ENCODE data around the gene FRMD4A.

The FRMD4A gene

GRCh38 chr10:14181567-14181936 lies 149.2 kb downstream of the FRMD4A start:
- DNase-seq: no peak

- DNase-seq: no peak
Observed at GRCh38 chr10:14180911-14181566, 149.7 kb downstream of the FRMD4A start.

DNA sequence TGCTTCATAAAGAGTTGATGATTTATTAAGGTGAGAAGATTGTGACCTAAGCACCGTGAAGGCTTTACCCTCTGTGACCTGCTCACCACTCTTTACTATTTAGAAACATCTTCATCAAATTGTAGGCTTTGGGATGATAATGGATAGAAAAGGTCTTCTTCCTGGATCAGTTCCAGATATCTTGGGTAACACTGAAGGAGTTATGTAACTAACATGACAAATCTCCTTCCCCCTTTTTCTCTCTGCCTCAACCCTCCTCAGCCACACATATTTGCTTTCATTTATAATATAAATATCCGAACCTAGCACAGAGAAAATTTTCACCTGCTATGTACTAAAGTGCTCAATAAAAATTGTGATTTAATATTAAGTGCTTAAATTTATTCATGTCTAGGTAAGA lies 151.5 kb downstream of the FRMD4A start:
- DNase-seq: no peak

GRCh38 chr10:14173706-14174594 lies 156.8 kb downstream of the FRMD4A start:
- peak; percentile 78 for DNase-seq

DNA sequence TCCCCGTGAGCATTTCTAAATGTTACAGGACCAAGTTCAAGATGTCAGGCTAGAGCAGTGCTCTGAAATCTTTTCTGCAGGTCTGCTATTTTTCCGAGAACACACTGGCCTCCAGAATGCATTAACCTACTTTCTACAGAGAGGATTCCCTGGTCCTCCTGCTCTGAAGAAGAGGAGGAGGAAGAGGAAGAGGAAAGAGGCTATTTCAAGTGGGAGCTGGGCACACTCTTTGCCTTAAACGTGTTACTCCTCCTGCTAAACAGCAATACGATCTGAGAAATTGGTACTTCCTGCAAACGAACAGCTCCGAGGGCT lies 157.4 kb downstream of the FRMD4A start:
- DNase-seq: no peak

- DNase-seq: no peak
Observed at GRCh38 chr10:14172336-14172950, 158.3 kb downstream of the FRMD4A start.

- DNase-seq: no peak
Observed at GRCh38 chr10:14171336-14171735, 159.4 kb downstream of the FRMD4A start.

GRCh38 chr10:14163377-14164086 lies 167.2 kb downstream of the FRMD4A start:
- DNase-seq: no peak

DNA sequence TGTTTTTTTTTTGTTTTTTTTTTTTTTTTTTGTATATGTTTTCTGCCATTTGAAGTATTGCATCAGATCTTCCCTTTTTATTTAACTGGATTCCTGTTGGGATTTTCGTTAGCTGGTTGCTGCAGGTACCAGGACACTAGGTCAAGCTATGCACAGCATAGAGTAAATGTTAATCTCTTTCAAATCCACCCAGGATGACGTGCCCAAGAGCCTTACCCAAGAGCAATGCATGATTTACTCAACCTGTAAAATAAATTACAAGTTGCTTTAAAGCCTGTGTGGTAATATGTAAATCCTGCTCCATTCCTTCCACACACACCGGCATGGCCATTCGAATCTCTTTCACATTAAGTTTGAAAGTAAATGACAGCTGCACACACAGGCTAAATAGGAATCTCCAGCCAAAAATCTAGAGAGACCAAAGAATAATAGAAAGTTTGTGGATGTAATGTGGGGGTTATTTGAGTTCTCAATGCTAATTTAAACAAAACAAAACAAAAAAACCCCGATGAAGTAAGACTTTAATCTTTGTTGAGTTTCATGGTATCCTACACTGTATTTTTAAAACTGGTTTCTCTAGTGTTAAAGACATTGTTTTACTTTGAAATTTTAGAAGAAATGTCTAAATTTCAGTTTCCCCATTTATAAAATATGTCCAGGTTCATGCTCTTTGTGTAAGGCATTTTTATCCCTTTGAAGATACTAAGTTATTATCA lies 167.9 kb downstream of the FRMD4A start:
- DNase-seq: no peak

- no peak for DNase-seq
Observed at GRCh38 chr10:14162061-14162460, 168.7 kb downstream of the FRMD4A start.

DNA sequence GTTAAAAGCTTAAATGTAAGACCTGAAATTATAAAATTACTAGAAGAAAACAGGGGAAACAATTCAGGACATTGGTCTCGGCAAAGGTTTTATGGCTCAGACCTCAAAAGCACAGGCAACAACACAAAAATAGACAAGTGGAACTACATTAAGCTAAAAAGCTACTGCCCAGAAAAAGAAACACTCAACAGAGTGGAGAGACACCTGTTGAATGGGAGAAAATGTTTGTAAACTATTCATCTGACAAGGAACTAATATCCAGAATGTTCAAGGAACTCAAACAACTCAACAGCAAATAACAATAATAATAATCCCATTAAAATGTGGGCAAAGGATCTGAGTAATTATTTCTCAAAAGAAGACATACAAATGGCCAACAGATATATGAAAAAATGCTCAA lies 170.4 kb downstream of the FRMD4A start:
- no peak for DNase-seq

- DNase-seq: no peak
Observed at GRCh38 chr10:14158575-14158974, 172.1 kb downstream of the FRMD4A start.

DNA sequence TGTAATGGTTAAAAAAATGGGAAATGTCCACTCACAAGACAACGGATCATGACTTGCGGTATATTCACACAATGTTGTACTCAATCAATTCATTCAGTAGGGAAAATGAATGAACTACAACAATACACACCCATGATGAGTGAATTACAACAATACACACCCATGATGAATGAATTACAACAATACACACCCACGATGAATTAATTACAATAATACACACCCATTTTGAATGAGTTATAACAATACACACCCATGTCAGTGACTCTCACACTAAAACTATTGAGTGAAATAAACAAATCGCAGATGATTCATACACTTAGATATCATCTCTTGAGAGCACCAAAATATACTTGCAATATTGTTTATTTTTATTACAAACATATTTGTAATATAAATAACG lies 174.6 kb downstream of the FRMD4A start:
- DNase-seq: no peak

- no peak for DNase-seq
Observed at GRCh38 chr10:14153570-14154055, 177.1 kb downstream of the FRMD4A start.

DNA sequence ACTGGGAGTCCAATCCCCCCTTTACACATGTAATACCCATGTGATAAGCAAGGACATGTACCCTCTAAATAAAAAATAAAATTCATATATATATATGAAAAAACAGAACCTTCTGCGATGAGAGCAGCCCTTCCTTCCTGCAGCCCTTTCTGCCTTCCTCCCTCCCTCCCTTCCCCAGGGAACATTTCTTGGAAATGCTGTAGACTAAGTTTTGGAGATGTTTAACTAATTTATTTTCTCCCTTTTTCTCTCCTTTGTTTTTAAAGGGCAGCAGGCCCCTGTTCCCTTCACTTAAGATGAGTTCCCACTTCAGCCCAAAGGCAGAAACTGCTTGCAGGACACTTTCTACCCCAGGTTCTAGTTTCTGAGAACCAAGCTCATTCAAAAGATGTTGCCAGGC lies 179.2 kb downstream of the FRMD4A start:
- DNase-seq: no peak

DNA sequence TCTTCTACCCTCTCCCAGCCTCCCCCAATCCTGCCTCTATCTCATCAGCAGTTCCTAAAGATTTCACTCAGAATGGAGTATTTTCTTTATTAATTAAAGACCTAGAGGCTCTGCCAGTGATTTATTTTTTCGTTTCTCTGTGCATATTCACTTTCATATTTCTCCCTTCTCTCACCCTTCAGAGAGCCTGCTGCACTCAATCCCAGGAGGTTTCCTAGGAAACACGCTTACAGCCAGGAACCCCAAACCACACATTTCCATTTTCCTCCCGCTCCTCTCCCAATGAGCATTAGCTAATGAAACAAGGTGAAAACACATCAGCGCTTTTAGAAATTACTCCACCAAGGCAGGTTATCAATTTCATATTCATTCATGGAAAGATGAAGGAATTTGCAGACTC lies 180.2 kb downstream of the FRMD4A start:
- no peak for DNase-seq

DNA sequence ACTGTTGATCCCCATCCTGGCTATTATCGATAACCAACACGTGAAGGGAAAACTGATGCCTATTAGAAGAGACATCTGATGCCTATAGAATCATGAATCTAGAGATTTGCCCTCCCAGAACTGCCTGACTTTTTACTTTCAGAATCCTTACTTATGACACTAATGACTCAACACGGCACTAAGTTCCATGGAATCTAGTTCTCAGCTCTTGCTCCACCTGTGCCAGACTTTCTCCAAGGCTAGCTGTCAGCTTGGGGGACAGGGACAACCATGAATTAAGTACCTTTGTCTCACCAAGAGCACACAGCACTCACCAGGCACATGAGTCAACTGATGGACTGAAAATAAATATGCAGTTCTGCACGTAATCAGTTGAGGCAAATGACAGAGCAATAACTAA lies 184.2 kb downstream of the FRMD4A start:
- DNase-seq: no peak

GRCh38 chr10:14146025-14146424 lies 184.7 kb downstream of the FRMD4A start:
- no peak for DNase-seq

DNA sequence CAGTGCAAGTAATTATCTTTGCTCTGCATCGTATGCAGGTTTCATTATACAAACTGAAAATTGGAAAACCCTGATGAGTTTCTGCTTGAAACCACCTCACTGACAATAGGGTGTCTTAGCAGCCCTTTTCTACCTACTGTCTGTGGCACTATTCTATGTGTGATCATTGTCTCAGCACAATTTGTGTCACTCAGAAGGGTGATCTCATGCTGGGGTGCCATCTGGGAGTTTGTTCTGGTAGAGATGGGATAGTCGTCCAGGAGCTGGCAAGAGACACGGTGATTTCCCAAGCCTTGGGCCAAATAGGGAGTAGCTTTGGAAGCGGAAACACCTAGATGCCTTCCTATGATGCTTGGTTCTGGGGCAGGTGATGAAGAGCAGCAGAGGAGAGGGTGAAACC lies 186.3 kb downstream of the FRMD4A start:
- DNase-seq: no peak

DNA sequence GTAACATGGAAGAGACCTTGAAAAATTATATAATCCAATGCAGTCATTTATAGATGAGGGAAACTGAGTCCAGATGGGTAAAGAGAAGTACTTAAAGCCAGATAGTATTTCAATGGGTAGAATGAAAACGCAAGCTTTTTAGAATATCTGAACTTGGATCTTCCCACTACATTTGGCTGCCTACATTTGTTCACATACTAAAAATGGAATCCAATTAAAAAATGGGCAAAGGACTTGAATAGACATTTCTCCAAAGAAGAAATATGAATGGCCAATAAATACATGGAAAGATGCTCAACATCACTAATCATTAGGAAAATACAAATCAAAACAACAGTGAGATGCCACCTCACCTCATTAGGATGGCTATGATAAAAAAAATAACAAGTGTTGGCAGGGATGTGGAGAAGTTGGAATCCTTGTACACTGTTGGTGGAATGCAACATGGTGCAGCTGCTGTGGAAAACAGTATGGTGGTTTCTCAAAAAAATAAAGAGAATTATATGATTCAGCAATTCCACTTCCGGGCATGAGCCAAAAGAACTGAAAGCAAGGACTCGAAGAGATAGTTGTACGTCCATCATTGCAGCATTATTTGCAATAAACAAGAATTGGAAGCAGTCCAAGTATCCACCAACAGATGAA lies 188.0 kb downstream of the FRMD4A start:
- no peak for DNase-seq

GRCh38 chr10:14141283-14141682 lies 189.4 kb downstream of the FRMD4A start:
- no peak for DNase-seq

DNA sequence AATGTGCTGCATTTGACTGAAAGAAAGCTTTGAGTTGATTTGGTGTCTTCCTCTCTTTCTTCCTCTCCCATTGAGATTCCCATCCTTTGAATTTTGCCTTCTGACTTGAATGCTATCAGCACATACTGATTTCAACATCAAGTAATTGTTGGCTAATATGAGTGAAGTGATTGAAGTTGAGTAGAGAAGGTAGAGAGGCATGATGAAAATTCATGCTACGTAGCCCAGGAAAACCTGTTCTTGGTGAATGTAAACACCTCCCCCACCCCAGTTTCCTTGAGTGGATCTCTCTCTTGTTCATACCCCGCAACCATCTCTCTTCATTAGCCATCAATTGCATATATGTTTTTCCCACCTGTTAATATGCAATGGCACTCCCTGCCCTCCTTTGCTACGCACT lies 193.3 kb downstream of the FRMD4A start:
- no peak for DNase-seq

Measured in NCI-H1092 treated with DMSO at 0.1 percent for 48 hours (cell line).